Testis (tissue), 3 donors: ENCODE measurements around the gene ZP4. TPM values are rescaled to one million over a fixed set of nuclear protein-coding genes. Genes with fewer than 3 reads are reported as not detected.

Experiments used
- DNase-seq: peaks from one replicate; pipeline ENCODE4 v3.0.0-alpha.2; 2019
- H3K27ac ChIP-seq, 2 donors: fragments of 200-600 bp; sonication (generic); one replicate each; pipeline ENCODE4 v1.5.1; 2019
- H3K27me3 ChIP-seq: fragments of 200-600 bp; sonication (generic); one replicate; pipeline ENCODE4 v1.5.1; 2019
- H3K36me3 ChIP-seq: fragments of 200-600 bp; sonication (generic); one replicate; pipeline ENCODE4 v1.5.1; 2017; ENCODE audit warnings: low read depth; ENCODE audit errors: missing control alignments
- H3K4me1 ChIP-seq: fragments of 200-600 bp; sonication (generic); one replicate; pipeline ENCODE4 v1.5.1; 2019
- H3K4me3 ChIP-seq, 2 donors: fragments of 200-600 bp; sonication (generic); one replicate each; pipeline ENCODE4 v1.5.1; 2017 to 2019
- H3K9me3 ChIP-seq: fragments of 200-600 bp; sonication (generic); one replicate; pipeline ENCODE4 v1.5.1; 2017
- CTCF ChIP-seq, 3 experiments: fragments of 450-650 bp in 2 of 3; fragments of 200-600 bp in 1 of 3; sonication (generic) in 1 of 3; IDR thresholded peaks; one replicate each; pipeline ENCODE4 v1.5.1; 2016 to 2019; ENCODE audit warnings: antibody characterized with exemption in 3 of 3, mild to moderate bottlenecking in 2 of 3, moderate library complexity in 1 of 3
- POLR2A ChIP-seq: fragments of 450-650 bp; IDR thresholded peaks from one replicate; pipeline ENCODE4 v1.6.1; 2017; ENCODE audit warnings: antibody characterized with exemption, mild to moderate bottlenecking, moderate library complexity
- WGBS, 2 donors: methylation state at CpG; one replicate each; pipeline ENCODE4 v1.1.5; 2018; 5-methylcytosine and 5-hydroxymethylcytosine counted together
- intact Hi-C: fragments of 100-400 bp; cut with DNase I; formaldehyde crosslinking; loops from one replicate; pipeline ENCODE4 v1.15.1; 2023; ENCODE audit warnings: low total_unique reads
- polyA plus RNA-seq: library from polyadenylated mRNA; stranded (reverse); fragments of 350-450 nt; fragmentation: Illumina TruSeq; extraction: RNeasy Lipid Tissue Mini Kit (QIAGEN cat#74804); gene quantifications from one replicate; pipeline ENCODE4 v1.2.3, GENCODE V29; 2014; ENCODE audit warnings: low read depth, low replicate concordance; ENCODE audit not compliant: insufficient read depth
- total RNA-seq, 2 donors: library from RNA; depleted of rRNA; stranded (reverse); fragments of >200 nt; gene quantifications; one replicate each; pipeline ENCODE4 v1.2.3, GENCODE V29; 2016

ZP4 gene
- total and polyA plus RNA-seq, 3 donors from 2014 or later = not detected

GRCh38 chr1:237841485-237841884, 49.2 kb downstream of the ZP4 start:
- Histone ChIP-seq H3K9me3 (no peaks in the 10 kb centered on the region), H3K27me3 (no peaks in the 10 kb centered on the region), H3K27ac (no peak overlapping the region), H3K36me3 (no peaks in the 10 kb centered on the region), H3K4me1 (no peaks in the 10 kb centered on the region), H3K4me3 (no peak overlapping the region)
- intact Hi-C loops = no loop called here
- TF ChIP-seq CTCF (IDR thresholded peaks at IDR 0.05) = no peak
- TF ChIP-seq POLR2A = no peak
- DNase-seq = no peak
- WGBS, 2 donors = 61% methylated on average over 3 of the region's 3 CpGs

- Histone ChIP-seq H3K27ac (no peak overlapping the region), H3K9me3 (no peaks in the 10 kb centered on the region), H3K27me3 (no peaks in the 10 kb centered on the region), H3K4me1 (no peaks in the 10 kb centered on the region), H3K36me3 (no peaks in the 10 kb centered on the region), H3K4me3 (no peak overlapping the region)
- intact Hi-C loops = no loop called here
- no peak for DNase-seq
- TF ChIP-seq POLR2A = no peak
- 96% methylated on average over 4 to 6 of the region's 6 CpGs for WGBS, 2 donors
Observed at GRCh38 chr1:237838904-237839534, 51.7 kb downstream of the ZP4 start.

- no peaks in the 10 kb centered on the region for H3K27me3 ChIP-seq
- no peaks in the 10 kb centered on the region for H3K9me3 ChIP-seq
- TF ChIP-seq POLR2A = no peak
- TF ChIP-seq CTCF (IDR thresholded peaks at IDR 0.05) = no peak
Observed at GRCh38 chr1:237838320-237838719, 52.4 kb downstream of the ZP4 start.

GRCh38 chr1:237834461-237834860, 56.3 kb downstream of the ZP4 start:
- DNase-seq = no peak
- Histone ChIP-seq H3K27me3 (no peaks in the 10 kb centered on the region), H3K27ac (no peak overlapping the region), H3K4me1 (no peaks in the 10 kb centered on the region), H3K36me3 (no peaks in the 10 kb centered on the region), H3K9me3 (no peaks in the 10 kb centered on the region), H3K4me3 (no peak overlapping the region)
- intact Hi-C loops = no loop called here
- 75% methylated on average over 3 of the region's 3 CpGs for WGBS, 2 donors
- TF ChIP-seq CTCF (IDR thresholded peaks at IDR 0.05) = no peak
- TF ChIP-seq POLR2A = no peak

More at GRCh38 chr1:237838320-237838719, 52.4 kb downstream of the ZP4 start:
- H3K4me3 ChIP-seq = no peak overlapping the region
- H3K4me1 ChIP-seq = no peaks in the 10 kb centered on the region
- WGBS, 2 donors = 46 to 49% methylated on average over 3 of the region's 3 CpGs
- intact Hi-C loops = no loop called here
- H3K36me3 ChIP-seq = no peaks in the 10 kb centered on the region
- DNase-seq = no peak
- H3K27ac ChIP-seq = no peak overlapping the region

- no peaks in the 10 kb centered on the region for H3K36me3 ChIP-seq
- no peak overlapping the region for H3K27ac ChIP-seq
- no peaks in the 10 kb centered on the region for H3K27me3 ChIP-seq
- intact Hi-C loops = no loop called here
- no peak overlapping the region for H3K4me3 ChIP-seq
- WGBS, 2 donors = 85 to 90% methylated on average over 3 of the region's 3 CpGs
- TF ChIP-seq CTCF (IDR thresholded peaks at IDR 0.05) (no peak), POLR2A (no peak)
- H3K4me1 ChIP-seq = no peaks in the 10 kb centered on the region
- no peaks in the 10 kb centered on the region for H3K9me3 ChIP-seq
- DNase-seq = no peak
Observed at GRCh38 chr1:237834048-237834447, 56.7 kb downstream of the ZP4 start.
